SHP77 treated with DMSO at 0.1 percent for 48 hours (cell line): ENCODE results near the gene POLQ.
"Not testable (repeated sequence)": the region's sequence is repeated elsewhere in the genome, so short reads cannot be mapped to it uniquely, and the experiment has no call there.

Experiments used
- DNase-seq: peaks from one replicate; lab custom pipeline; 2025; lab: John Stamatoyannopoulos, UW

The POLQ gene

GRCh38 chr3:121418182-121418581 is 127.6 kb downstream of the POLQ start:
- no peak for DNase-seq

- DNase-seq, result no peak
These were observed 130.9 kb downstream of the POLQ start for GRCh38 chr3:121414924-121415323.

GRCh38 chr3:121411523-121411922 is 134.3 kb downstream of the POLQ start:
- DNase-seq, result no peak

GRCh38 chr3:121405631-121406030 is 140.2 kb downstream of the POLQ start:
- DNase-seq, result no peak

GRCh38 chr3:121399820-121400219 is 146.0 kb downstream of the POLQ start:
- no peak for DNase-seq

GRCh38 chr3:121398051-121398450 is 147.7 kb downstream of the POLQ start:
- DNase-seq, result not testable (repeated sequence)

GRCh38 chr3:121395967-121396366 is 149.8 kb downstream of the POLQ start:
- DNase-seq, result not testable (repeated sequence)

GRCh38 chr3:121388308-121388707 is 157.5 kb downstream of the POLQ start:
- DNase-seq, result not testable (repeated sequence)
